GM19043 (cell line): Measurements from ENCODE around the gene FAM107B.

Experiments used
- ATAC-seq: cut with Tn5 transposase; IDR thresholded peaks from one replicate; pipeline ENCODE4 v1.9.1; 2021; ENCODE audit warnings: low read depth; ENCODE audit not compliant: unreplicated experiment

Gene FAM107B

GRCh38 chr10:14543904-14544210 lies 230.8 kb downstream of the FAM107B start:
- ATAC-seq: no peak

- ATAC-seq: no peak
Measured at GRCh38 chr10:14543046-14543903, 231.4 kb downstream of the FAM107B start.

DNA sequence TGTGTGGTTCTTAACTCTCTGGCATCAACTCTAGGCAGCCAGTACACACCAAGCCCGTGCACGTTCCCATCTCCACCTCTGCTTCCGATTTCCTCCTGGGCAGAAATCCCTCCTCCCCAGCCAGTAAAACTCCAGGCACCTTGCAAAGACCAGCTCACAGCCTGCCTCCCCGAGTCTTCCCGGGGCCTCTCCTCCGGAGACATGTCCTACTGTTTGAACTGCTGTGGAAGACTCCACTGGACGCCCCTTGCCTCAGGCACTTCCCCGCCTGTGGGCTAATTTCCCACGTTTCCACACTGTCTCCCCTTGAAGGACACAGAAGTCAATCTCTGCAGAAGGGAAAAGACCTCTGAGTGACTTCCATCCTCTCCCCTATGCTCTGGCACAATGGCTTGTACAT lies 233.3 kb downstream of the FAM107B start:
- ATAC-seq: no peak

- no peak for ATAC-seq
Measured at GRCh38 chr10:14540611-14541010, 234.1 kb downstream of the FAM107B start.

DNA sequence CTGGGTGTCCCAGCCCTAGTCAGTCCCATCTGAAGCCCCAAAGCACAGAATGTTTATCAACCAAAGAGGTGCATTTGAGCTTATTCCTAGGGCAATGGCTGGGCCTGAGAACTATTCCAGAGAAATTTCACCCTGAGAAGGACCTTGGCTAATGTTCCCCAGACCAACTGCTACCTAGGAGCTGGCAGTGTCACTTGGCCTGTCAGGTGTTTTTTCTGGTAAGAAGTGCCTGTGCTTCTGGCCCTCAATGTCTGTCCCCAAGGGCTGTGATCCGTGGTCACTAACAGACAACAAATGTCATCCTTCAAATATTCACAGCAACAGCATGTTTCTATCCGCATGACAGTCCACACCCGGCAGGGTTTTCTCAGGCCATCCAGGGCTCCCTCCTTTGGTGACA lies 234.6 kb downstream of the FAM107B start:
- no peak for ATAC-seq

DNA sequence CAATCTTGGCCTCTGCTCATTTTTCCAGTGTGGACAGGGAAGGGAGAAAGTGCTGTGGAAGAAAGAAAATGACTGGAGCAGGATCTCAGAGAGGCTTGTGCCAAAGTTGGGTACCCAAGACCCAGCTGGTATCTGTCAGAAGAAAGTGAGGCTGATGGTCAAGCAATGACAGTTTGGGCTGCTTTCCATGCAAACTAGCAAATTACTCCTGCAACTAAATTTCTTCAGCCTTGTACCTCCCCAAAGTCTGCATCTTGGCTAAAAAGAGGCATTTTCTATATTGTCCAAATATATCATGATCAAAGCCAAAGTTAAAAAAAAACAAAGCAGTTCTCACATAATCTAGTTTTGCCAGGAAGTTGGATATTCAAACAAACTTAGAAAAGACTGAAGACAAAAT lies 235.5 kb downstream of the FAM107B start:
- no peak for ATAC-seq

DNA sequence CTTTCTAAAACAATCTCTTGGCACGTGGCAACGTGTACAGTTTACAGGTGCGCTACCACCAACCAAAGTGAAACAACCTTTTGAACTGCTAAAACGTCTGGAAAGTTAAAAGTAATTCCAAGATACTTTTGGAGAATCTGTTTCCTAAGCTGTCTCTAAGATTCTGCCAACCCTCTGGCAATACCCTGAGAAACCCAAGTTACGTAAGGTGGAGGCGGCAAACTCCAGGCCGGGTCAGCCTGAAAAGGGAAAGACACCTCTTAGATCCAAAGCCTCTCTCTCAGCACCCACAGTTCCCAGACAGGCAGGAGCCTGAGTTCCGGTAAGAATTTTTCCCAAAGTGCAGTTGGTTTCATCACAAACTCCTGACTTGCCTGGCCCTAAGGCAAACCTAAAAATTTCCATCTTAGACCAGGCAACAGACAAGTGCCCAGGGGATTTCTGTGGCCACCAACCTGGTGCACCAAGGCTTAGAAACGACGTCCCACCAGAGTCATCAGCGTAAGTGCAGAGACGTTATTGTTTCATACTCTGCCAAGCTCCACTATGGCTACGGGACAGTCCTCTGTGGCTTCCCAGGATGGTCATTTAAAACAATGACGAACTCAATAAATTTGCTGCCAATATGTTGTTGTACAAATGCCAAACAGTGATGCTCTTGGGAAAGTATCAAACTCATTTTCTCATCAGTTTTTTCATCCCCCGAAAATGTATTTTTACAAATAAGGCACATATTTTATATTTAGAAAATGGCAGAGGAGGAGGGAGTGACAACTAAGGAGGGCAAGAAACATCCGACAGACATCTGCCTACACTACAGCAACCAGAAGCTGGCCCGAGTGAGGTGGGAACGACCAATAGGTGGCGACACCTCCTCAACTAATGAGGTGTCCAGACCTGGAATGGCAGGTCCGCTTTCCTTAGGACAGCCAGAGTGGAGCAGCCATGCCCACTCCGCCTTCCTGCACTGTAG lies 238.2 kb downstream of the FAM107B start:
- ATAC-seq: no peak

DNA sequence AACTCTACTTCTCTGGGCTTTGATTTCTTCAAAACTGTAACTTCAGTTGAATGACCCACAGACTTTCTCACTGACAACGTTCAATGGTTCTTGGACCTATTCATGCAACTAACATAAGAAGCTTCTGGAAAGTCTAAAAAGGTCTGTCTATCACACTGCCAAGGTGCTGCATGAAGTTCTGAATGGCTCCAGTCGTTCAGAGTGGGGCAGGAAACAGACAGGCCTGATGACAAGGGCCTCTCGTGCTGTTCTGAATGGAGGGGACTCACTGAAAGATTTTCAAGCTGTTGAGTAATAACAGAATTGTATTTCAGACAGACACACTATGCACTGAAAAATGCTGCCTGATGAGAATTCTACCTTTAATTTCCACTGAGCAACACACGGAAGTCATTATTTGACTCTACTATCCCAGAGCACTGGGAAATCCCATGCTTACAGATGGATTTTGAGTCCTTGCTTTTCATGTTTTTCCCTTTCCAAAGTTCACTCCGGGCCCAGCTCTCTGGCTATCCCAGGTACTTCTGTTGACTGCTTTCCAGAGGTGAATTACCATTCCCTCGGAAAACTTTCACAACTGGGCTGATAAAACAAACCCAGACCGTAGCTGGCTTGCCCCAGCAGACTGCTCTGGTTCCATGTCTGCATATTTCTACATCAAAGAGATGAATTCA lies 239.1 kb downstream of the FAM107B start:
- no peak for ATAC-seq

- ATAC-seq: no peak
Measured at GRCh38 chr10:14534152-14534551, 240.5 kb downstream of the FAM107B start.

DNA sequence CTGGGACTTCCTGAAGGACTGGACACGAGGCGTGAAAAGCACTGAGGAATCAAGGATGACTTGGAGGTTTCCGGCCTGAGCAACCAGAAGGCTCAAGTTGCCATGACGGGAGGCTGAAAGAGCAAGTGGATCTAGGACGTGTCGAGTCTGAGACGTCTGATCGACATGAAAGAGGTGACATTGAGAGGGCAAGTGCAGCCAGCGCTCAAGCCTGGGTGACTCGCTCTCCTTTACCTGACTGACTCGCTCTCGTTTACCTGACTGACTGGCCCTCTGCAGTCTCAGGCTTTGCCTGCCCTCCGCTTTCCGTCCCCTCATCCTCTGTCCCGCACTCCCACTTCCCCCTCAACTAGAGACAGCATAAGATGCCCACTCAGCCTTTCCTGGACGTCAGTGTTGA lies 241.4 kb downstream of the FAM107B start:
- no peak for ATAC-seq

DNA sequence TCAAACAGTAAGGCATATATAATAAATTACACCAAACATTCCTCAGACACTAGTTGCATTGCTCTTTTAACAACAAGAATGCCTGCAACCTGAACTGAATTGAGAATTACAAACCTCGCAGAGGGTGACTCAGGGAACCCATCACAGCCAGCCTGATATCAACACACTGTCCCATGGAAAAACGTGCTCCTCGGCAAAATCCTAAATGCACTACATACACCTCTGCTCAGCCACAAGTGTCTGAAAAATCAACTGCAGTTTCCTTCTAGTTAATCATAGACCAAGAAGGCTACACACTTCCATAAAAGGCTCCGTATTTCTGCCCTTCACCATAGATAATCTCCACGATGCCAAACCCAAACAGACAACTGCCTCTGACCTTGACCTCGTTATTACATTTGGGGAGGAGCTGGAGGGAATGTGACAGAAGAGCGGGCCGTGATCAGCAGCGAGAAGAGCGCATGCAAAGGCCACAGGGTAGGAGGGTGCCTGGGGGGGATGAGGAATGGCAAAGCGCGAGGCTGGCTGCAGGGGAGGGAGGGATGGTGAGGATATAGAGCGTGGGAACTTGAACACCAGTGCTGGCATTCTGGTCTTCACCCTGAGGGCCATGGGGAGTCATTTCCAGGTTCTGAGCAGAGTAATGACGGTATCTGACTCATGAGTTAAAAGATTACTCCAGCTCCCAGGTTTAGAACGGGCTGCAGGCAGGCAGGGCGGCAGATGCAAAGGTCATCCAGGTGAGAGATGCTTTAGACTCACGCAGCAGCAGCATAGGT lies 242.0 kb downstream of the FAM107B start:
- no peak for ATAC-seq

GRCh38 chr10:14531974-14532373 lies 242.7 kb downstream of the FAM107B start:
- no peak for ATAC-seq

- no peak for ATAC-seq
Measured at GRCh38 chr10:14530465-14530864, 244.2 kb downstream of the FAM107B start.

- ATAC-seq: no peak
Measured at GRCh38 chr10:14529351-14529750, 245.3 kb downstream of the FAM107B start.

DNA sequence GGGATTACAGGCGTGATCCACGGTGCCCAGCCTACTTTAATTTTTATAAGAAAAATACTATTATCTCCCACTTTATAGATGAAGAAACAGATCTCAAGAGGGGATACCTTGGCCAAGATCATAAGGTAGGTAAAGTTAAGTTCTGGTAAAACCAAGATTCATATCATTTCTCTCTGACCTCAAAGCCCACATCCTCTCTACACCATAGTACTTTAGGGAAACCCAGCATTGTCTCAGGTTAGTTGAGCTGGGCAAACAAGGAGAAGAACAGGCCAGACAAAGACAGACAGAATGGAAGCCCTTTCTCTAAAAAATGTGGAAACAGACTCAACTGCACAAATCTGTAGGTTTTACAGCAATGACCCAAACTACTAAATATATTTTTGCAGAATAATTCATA lies 246.2 kb downstream of the FAM107B start:
- no peak for ATAC-seq

DNA sequence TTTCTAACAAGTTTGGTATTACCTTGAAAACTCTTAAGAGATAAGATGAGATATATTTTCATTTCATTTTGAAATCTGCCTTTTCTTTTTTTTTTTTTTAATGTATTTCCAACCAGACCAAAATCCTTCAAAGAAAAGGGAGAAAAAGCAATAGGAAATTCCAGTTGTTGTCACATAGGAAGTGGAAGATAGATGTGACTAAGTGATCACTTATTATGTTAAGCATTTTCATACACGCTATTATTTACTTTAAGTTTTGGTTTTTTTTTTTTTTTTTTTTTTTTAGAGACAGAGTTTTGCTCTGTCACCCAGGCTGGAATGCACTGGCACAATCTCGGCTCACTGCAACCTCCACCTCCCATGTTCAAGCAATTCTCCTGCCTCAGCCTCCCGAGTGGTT lies 246.8 kb downstream of the FAM107B start:
- ATAC-seq: no peak

- no peak for ATAC-seq
Measured at GRCh38 chr10:14527134-14527844, 247.4 kb downstream of the FAM107B start.

DNA sequence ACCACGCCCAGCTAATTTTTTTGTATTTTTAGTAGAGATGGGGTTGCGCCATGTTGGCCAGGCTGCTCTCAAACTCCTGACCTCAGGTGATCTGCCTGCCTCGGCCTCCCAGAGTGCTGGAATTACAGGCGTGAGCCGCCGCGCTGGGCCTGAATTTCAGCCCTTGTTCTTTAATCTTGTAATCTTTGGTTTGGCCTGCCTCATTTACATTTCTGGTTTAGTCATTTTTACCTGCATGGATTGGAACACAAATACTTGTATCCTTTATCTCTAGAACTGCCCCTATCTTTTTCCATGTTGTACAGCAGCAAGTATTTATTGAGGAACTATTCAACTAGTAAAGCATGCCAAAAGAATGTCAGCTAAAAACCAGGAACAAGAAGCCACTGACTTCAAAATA lies 248.4 kb downstream of the FAM107B start:
- no peak for ATAC-seq

DNA sequence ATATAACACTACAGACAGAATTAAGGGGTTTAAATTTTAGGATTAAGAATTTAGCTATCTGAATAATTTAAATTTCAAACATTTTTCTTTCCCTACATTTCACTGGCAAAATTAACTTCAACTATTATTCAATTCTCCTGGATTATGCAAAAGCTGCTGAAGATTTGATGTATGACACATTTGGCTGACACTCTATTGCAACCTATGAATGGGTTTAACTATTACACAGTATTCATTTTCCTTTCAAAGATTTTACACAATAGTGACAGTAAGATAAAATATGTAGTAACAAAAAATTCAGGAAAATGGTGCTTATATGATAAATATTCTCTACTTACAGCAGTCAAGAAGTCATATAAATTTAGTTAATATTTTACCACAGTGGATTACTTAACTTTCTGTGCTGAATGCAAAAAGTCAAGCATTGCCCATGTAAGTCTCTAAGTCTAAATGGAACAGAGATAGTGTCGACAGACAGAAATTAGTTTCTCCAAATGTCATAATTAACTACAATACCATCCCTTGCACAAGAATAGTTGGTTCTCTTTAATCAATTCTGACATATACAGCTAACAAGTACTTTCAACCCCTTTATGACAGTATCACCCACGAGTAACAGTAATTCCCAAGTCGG lies 249.9 kb downstream of the FAM107B start:
- no peak for ATAC-seq
